A375 (cell line): ENCODE measurements around the gene ZMYND10. TPM values are rescaled to one million over a fixed set of nuclear protein-coding genes. Genes with fewer than 3 reads are reported as not detected.

Experiments used
- total RNA-seq: library from RNA; depleted of rRNA; stranded (reverse); fragments of >200 nt; shearing (Covaris generic); gene quantifications from 2 replicates; pipeline ENCODE4 v1.2.3, GENCODE V29; 2014; rRNA removed

The ZMYND10 gene
- 1.9 and 4.0 TPM in 2 replicates for total RNA-seq

GRCh38 chr3:50345586-50346234 is at the start of gene ZMYND10:
Gene ZMYND10, minus strand, starts transcription at chr3:50345732. Its CDS starts 153 bp downstream, at chr3:50345579.

GRCh38 chr3:50358911-50359759 is 13.6 kb upstream of the ZMYND10 start, which contains the start of gene TMEM115:
Gene TMEM115, minus strand, starts transcription at chr3:50359521. Its CDS starts 458 bp downstream, at chr3:50359063.

DNA sequence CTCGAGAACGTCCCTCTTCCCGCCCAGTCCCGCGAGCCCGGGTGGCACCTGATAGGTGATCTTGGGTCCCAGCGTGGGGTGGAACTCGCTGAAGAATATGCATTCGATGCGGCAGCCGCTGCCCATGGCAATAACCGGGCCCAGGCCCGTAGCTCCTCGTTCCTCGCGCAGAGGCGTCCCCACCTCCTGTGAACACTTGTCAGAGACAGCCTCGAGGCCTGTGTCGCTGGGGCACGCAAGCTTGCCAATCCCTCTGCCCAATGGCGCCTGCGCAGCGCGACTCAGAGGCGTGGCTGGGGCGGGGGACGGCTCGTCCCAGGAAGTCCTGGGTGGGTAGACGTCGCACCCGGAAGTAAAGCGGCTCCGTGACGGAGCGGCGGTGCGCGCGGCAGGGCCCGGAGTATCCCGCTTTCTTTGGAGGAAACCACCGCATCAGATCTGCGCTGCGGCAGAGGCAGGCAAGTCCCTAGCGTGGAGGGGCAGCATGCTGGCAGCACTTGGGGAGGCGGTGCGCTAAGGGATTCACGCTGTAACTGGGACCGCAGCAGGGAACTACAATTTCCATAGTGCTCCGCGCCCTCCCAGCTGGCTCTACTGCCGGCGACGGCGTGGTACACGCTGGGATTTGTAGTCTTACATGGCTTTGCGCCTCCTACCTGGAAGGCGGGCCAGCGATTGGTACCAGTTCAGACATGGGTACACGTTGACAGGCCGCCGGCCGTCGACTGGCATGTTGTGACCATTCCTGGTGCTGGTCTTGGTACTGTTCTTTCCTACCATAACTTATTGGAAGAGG is 5.2 kb upstream of the ZMYND10 start, which contains the start of the genes CYB561D2 and NPRL2:
CYB561D2 (plus strand) TSS at position 336 of the 796 bp plus-strand sequence. CDS start 572 bp downstream, outside the sequence.
NPRL2 (minus strand) TSS at position 249 of the 796 bp plus-strand sequence; CDS start at position 126, 123 bp downstream.

GRCh38 chr3:50340448-50341329 is 4.8 kb downstream of the ZMYND10 start, which contains the start of gene RASSF1:
Gene RASSF1, minus strand, starts transcription at chr3:50340836. Its CDS starts 31 bp downstream, at chr3:50340805.

GRCh38 chr3:50327943-50328691 is 17.4 kb downstream of the ZMYND10 start, which contains the start of gene TUSC2:
Gene TUSC2, minus strand, starts transcription at chr3:50328223. Its CDS starts 124 bp downstream, at chr3:50328099.

GRCh38 chr3:50322386-50323091 is 23.0 kb downstream of the ZMYND10 start, which contains the start of gene HYAL2:
Gene HYAL2, minus strand, starts transcription at chr3:50322745. Its CDS starts 2,256 bp downstream, at chr3:50320489.

GRCh38 chr3:50303013-50303815 is 42.3 kb downstream of the ZMYND10 start, which contains the start of gene HYAL1:
Gene HYAL1, minus strand, starts transcription at chr3:50303574. Its CDS starts 618 bp downstream, at chr3:50302956.

GRCh38 chr3:50298836-50299637 is 46.5 kb downstream of the ZMYND10 start, which contains the start of the genes HYAL3 and NAA80:
Gene HYAL3, minus strand, starts transcription at chr3:50299405. Its CDS starts 3,803 bp downstream, at chr3:50295602.
Gene NAA80, minus strand, starts transcription at chr3:50299405. Its CDS starts 1,942 bp downstream, at chr3:50297463.

DNA sequence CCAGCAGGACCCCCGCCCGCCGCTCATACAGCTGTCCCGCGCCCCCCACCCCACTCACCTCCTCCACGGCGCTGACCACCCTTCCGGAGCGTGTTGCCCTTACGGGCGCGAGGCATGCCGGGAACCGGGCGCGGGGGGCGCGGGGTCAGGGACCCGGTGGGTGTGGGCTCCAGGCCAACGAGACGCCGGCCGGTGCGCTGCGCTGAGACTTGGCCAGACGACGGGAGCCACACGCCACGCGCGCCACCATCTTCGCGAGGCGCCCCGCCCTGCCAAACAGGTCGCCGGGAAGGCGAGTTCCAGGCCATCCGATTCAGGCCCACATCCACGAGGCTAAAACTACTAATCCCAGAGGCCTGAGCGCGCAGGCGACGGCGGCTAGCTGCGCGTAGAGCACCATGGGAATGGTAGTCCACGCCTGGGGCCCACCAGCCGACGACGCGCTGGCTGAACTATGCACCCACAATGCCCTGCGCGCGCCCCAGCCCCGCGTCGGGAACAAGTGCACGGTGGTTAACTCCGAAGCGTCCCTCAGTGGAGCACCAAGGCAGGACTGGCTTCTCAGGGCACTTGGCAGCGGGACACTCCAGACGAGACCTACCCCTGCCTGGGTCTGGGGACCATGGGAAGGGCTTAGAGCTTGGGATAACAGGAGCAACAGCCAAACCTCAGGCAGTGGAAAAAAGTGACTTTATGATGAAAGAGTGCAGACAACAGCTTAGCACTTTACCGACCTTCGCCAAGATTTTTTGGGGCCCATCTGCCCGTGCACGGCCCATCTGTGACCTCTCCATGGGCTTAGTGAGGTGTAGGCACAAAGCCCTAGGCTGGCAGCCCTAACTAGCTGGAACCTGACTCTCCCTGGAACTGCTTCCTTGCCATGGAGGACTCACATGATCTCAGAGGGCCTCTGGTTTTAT is 53.1 kb downstream of the ZMYND10 start, which contains the start of gene IFRD2:
IFRD2 (minus strand) TSS at position 271 of the 920 bp plus-strand sequence; CDS start at position 116, 155 bp downstream.

Other genes starting within 250 kb of the ZMYND10 start
- 10.4 and 17.0 TPM in 2 replicates for gene SEMA3F, start 190.4 kb downstream of the ZMYND10 start, total RNA-seq
- gene GNAT1, start 154.1 kb downstream of the ZMYND10 start, total RNA-seq: not detected in 2 replicates
- 0.34 and 0.53 TPM in 2 replicates for gene SLC38A3, start 140.5 kb downstream of the ZMYND10 start, total RNA-seq
- 151 and 172 TPM in 2 replicates for gene GNAI2, start 109.5 kb downstream of the ZMYND10 start, total RNA-seq
- gene SEMA3B, start 76.6 kb downstream of the ZMYND10 start, total RNA-seq: 237 and 258 TPM in 2 replicates
- gene LSMEM2, start 66.6 kb downstream of the ZMYND10 start, total RNA-seq: 0.15 and 1.2 TPM in 2 replicates
- gene IFRD2, start 53.3 kb downstream of the ZMYND10 start, total RNA-seq: 133 and 170 TPM in 2 replicates
- 8.4 and 9.2 TPM in 2 replicates for gene HYAL3, start 46.3 kb downstream of the ZMYND10 start, total RNA-seq
- 14.7 and 16.3 TPM in 2 replicates for gene NAA80, start 46.3 kb downstream of the ZMYND10 start, total RNA-seq
- gene HYAL1, start 42.2 kb downstream of the ZMYND10 start, total RNA-seq: 0.32 and 0.34 TPM in 2 replicates
- gene HYAL2, start 23.0 kb downstream of the ZMYND10 start, total RNA-seq: 40.3 and 41.5 TPM in 2 replicates
- 82.0 and 86.7 TPM in 2 replicates for gene TUSC2, start 17.5 kb downstream of the ZMYND10 start, total RNA-seq
- 11.2 and 15.8 TPM in 2 replicates for gene RASSF1, start 4.9 kb downstream of the ZMYND10 start, total RNA-seq
- 39.1 and 43.1 TPM in 2 replicates for gene NPRL2, start 5.0 kb upstream of the ZMYND10 start, total RNA-seq
- 27.0 and 29.1 TPM in 2 replicates for gene CYB561D2, start 5.1 kb upstream of the ZMYND10 start, total RNA-seq
- 54.7 and 59.0 TPM in 2 replicates for gene TMEM115, start 13.8 kb upstream of the ZMYND10 start, total RNA-seq
- gene CACNA2D2, start 157.9 kb upstream of the ZMYND10 start, total RNA-seq: not detected in 2 replicates
- gene C3orf18, start 222.0 kb upstream of the ZMYND10 start, total RNA-seq: 5.9 and 6.5 TPM in 2 replicates
- gene HEMK1, start 223.8 kb upstream of the ZMYND10 start, total RNA-seq: 18.3 and 20.5 TPM in 2 replicates